OCI-LY7 (cell line): Measurements from ENCODE around the gene TAF10. TPM values are rescaled to one million over a fixed set of nuclear protein-coding genes. Genes with fewer than 3 reads are reported as not detected.

Experiments
- BruUV-seq: library from RNA; stranded (reverse); fragments of 400-500 nt; replicated peaks from 2 replicates; lab custom pipeline; 2021; lab: Mats Ljungman, UMichigan
- CTCF ChIA-PET: fragments of 300-600 bp; sonication (Branson Sonifier 250); formaldehyde crosslinking; loops from one replicate; lab custom pipeline; 2022; ENCODE audit warnings: antibody characterized with exemption; ENCODE audit not compliant: unreplicated experiment; lab: Charles Lee
- POLR2A ChIA-PET: fragments of 300-600 bp; sonication (Branson Sonifier 250); formaldehyde crosslinking; loops from one replicate; lab custom pipeline; 2022; ENCODE audit warnings: antibody characterized with exemption; lab: Charles Lee
- DNase-seq: peaks from one replicate; pipeline ENCODE4 v3.0.0-alpha.2; 2015; ENCODE audit warnings: low spot score
- H2AFZ ChIP-seq: fragments of 200-600 bp; sonication (generic), shearing (Covaris generic); 2 replicates; pipeline ENCODE4 v1.6.1; 2014; ENCODE audit warnings: mild to moderate bottlenecking, antibody characterized with exemption, low read length, moderate library complexity
- H3K27ac ChIP-seq: fragments of 200-600 bp; sonication (generic); 2 replicates; pipeline ENCODE4 v1.5.1; 2014; ENCODE audit warnings: mixed run types, low read depth, mild to moderate bottlenecking, moderate library complexity, low read length, inconsistent platforms; ENCODE audit not compliant: poor library complexity, severe bottlenecking
- H3K36me3 ChIP-seq: fragments of 200-600 bp; sonication (generic); 2 replicates; pipeline ENCODE4 v1.6.1; 2014; ENCODE audit warnings: mild to moderate bottlenecking, antibody characterized with exemption, low read length, moderate library complexity, mixed read lengths; ENCODE audit not compliant: insufficient read depth
- H3K4me1 ChIP-seq: fragments of 200-600 bp; sonication (generic); 2 replicates; pipeline ENCODE4 v1.5.1; 2014; ENCODE audit warnings: mild to moderate bottlenecking, low read length; ENCODE audit not compliant: insufficient read depth, poor library complexity, severe bottlenecking
- H3K4me2 ChIP-seq: fragments of 200-600 bp; sonication (generic); 2 replicates; pipeline ENCODE4 v1.6.1; 2014; ENCODE audit warnings: mild to moderate bottlenecking, low read length
- H3K4me3 ChIP-seq: fragments of 200-600 bp; sonication (generic); 2 replicates; pipeline ENCODE4 v1.5.1; 2014; ENCODE audit warnings: mild to moderate bottlenecking, low read depth, low read length; ENCODE audit not compliant: poor library complexity, severe bottlenecking
- H3K79me2 ChIP-seq: fragments of 200-600 bp; sonication (generic); 2 replicates; pipeline ENCODE4 v1.6.1; 2016; ENCODE audit warnings: low read depth, mild to moderate bottlenecking, low read length, moderate library complexity, mixed read lengths; ENCODE audit not compliant: insufficient read depth
- H3K9me2 ChIP-seq: fragments of 200-600 bp; sonication (generic); 2 replicates; pipeline ENCODE4 v1.6.1; 2016; ENCODE audit warnings: mild to moderate bottlenecking, low read length, mixed read lengths; ENCODE audit not compliant: insufficient read depth
- H3K9me3 ChIP-seq: fragments of 200-600 bp; sonication (generic); 2 replicates; pipeline ENCODE4 v1.6.1; 2014; ENCODE audit warnings: mild to moderate bottlenecking, mixed run types, low read length, mixed read lengths
- H4K20me1 ChIP-seq: fragments of 200-600 bp; sonication (generic); 2 replicates; pipeline ENCODE4 v1.6.1; 2014; ENCODE audit warnings: mild to moderate bottlenecking, antibody characterized with exemption, low read length, moderate library complexity, mixed read lengths; ENCODE audit not compliant: insufficient read depth
- EZH2phosphoT487 ChIP-seq: fragments of 200-600 bp; sonication (generic); IDR thresholded peaks from 2 replicates; pipeline ENCODE4 v1.6.1; 2018; ENCODE audit warnings: low read depth, borderline replicate concordance, mild to moderate bottlenecking, mixed run types, antibody characterized with exemption, low read length, moderate library complexity, mixed read lengths
- intact Hi-C: fragments of 100-400 bp; cut with micrococcal nuclease; formaldehyde crosslinking; loops from one replicate; pipeline ENCODE4 v1.10.0; 2022; ENCODE audit not compliant: unreplicated experiment
- total RNA-seq, 2 experiments: library from RNA; depleted of rRNA in 1 of 2; stranded (reverse); fragments of >200 nt in 1 of 2; shearing (Covaris generic) in 1 of 2; gene quantifications; 2 replicates each; pipeline ENCODE4 v1.2.3, GENCODE V29; 2014 to 2022
- TF ChIP-seq, protein P1 (sequence below): fragments of 200-600 bp; sonication (generic); conservative IDR thresholded peaks from 2 replicates; pipeline ENCODE4 v1.5.1; 2014; ENCODE audit warnings: mild to moderate bottlenecking, antibody characterized with exemption, low read length, moderate library complexity, mixed read lengths

Gene TAF10
- total RNA-seq, 2 experiments from 2014 or later, result 117 to 146 TPM

DNA sequence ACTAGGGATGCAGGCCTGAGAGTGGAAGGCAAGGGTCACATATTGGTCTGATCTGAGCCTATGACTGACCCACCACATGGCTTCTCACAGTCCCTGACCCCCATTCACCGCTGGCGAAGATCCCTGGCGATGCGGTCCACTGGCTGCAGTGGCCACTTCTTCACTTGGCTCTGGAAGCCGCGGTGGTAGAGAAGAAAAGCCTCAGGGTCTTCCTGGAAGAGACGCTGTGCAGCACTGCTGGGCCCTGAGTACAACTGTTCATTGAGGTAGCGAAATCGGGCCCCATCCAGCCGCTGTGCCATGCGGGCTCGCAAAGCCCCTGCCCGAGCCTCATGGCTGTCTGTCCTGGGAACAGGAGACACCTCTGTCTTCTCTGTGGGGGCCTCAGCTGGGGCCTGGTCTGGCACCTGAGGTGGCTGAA is 11.0 kb downstream of the TAF10 start:
- no peak overlapping the region for H2AFZ ChIP-seq
- no peak for DNase-seq
- no peak overlapping the region for H3K4me2 ChIP-seq
- H3K9me3 ChIP-seq, result no peaks in the 10 kb centered on the region
- intact Hi-C loops, result loop anchor here (5.0 kb wide), 2 partner anchors 119 to 326 kb away; partner anchors contain the start of genes ARFIP2, TIMM10B and ZNF215
- POLR2A ChIA-PET, result no interaction called here
- H3K4me1 ChIP-seq, result peaks cover 28% of the 10 kb centered on the region
- CTCF ChIA-PET, result no interaction called here
- peaks cover 57% of the 10 kb centered on the region for H3K36me3 ChIP-seq
- no peak overlapping the region for H3K27ac ChIP-seq
- TF ChIP-seq EZH2phosphoT487, result no peak
- TF ChIP-seq, protein P1, sequence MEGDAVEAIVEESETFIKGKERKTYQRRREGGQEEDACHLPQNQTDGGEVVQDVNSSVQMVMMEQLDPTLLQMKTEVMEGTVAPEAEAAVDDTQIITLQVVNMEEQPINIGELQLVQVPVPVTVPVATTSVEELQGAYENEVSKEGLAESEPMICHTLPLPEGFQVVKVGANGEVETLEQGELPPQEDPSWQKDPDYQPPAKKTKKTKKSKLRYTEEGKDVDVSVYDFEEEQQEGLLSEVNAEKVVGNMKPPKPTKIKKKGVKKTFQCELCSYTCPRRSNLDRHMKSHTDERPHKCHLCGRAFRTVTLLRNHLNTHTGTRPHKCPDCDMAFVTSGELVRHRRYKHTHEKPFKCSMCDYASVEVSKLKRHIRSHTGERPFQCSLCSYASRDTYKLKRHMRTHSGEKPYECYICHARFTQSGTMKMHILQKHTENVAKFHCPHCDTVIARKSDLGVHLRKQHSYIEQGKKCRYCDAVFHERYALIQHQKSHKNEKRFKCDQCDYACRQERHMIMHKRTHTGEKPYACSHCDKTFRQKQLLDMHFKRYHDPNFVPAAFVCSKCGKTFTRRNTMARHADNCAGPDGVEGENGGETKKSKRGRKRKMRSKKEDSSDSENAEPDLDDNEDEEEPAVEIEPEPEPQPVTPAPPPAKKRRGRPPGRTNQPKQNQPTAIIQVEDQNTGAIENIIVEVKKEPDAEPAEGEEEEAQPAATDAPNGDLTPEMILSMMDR, result no peak
- no TSS peak for BruUV-seq
- H3K9me2 ChIP-seq, result no peaks in the 10 kb centered on the region
- H3K4me3 ChIP-seq, result no peak overlapping the region
- H4K20me1 ChIP-seq, result peaks cover 10% of the 10 kb centered on the region; the same call in 1 of the 2 replicates
- peaks cover 45% of the 10 kb centered on the region for H3K79me2 ChIP-seq

DNA sequence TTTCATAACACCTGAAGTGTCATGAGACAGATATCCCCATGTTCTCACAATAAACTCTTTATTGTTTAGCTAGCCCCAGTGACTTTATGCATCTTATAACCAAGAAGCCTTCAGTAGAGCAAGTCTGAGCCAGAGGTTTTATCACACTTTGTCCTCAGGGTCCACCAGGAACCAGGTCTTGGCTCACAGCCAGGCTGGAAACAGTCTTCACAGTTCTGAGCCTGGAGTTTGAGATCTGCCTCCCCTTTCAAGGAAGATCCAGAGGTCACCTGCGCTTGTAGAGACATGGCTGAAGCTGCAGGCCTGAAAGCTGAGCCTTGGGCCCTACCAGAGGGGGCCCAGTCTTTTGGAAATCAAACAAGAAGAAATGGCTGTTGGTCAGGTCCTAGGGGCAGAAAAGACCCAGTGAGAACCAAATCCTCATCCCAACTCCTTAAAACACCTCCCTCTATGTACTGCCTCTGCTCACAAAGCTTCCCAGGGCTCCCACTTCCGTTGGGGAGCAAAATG is 12.1 kb downstream of the TAF10 start:
- Histone ChIP-seq H3K4me1 (peaks cover 16% of the 10 kb centered on the region), H3K9me2 (no peaks in the 10 kb centered on the region), H3K9me3 (no peaks in the 10 kb centered on the region), H2AFZ (no peak overlapping the region), H3K79me2 (peaks cover 37% of the 10 kb centered on the region), H3K4me3 (no peak overlapping the region), H4K20me1 (peaks cover 10% of the 10 kb centered on the region; the same call in 1 of the 2 replicates), H3K36me3 (peaks cover 68% of the 10 kb centered on the region), H3K27ac (no peak overlapping the region), H3K4me2 (no peak overlapping the region)
- intact Hi-C loops, result loop anchor here (5.0 kb wide), 2 partner anchors 118 to 327 kb away; partner anchors contain the start of genes ARFIP2, TIMM10B and ZNF215
- DNase-seq, result no peak
- POLR2A ChIA-PET, result no interaction called here
- BruUV-seq, result no TSS peak
- TF ChIP-seq, protein P1, result no peak
- TF ChIP-seq EZH2phosphoT487, result no peak
- CTCF ChIA-PET, result no interaction called here

DNA sequence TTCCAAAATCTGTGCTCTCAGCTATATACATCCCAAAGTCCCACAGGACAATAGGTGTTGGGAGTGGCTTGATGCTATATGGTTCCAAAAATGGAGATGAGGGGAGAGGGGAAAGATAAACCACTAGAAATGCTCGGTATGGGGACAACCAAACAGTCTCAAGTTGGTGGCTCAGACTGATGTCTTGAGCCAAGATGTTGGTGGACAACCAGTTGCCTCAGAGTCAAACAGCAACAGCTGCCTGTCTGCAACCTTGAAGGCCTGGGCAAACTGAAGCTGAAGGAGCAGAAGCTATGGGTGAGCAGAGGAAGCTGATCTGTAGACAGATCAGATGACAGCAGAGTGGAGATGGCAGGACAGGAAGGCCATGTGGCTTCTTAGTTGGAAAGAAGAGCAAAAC is 12.6 kb downstream of the TAF10 start:
- Histone ChIP-seq H3K36me3 (peaks cover 71% of the 10 kb centered on the region), H3K79me2 (peaks cover 32% of the 10 kb centered on the region), H3K27ac (no peak overlapping the region), H3K4me3 (no peak overlapping the region), H4K20me1 (peaks cover 10% of the 10 kb centered on the region; the same call in 1 of the 2 replicates), H3K4me2 (no peak overlapping the region), H3K9me3 (no peaks in the 10 kb centered on the region), H3K9me2 (no peaks in the 10 kb centered on the region), H2AFZ (no peak overlapping the region), H3K4me1 (peaks cover 12% of the 10 kb centered on the region)
- no TSS peak for BruUV-seq
- POLR2A ChIA-PET, result no interaction called here
- intact Hi-C loops, result no loop called here
- no peak for TF ChIP-seq EZH2phosphoT487
- TF ChIP-seq, protein P1, result no peak
- DNase-seq, result no peak
- CTCF ChIA-PET, result no interaction called here
